Activated CD8-positive, alpha-beta memory T cell treated with anti-CD3 and anti-CD28 coated beads, Interleukin-2, amount 50 U/mL, for 4 hours (primary cell): Measurements from ENCODE around the gene SNRPB2.

Experiments used
- DNase-seq: peaks from one replicate; pipeline ENCODE4 v3.0.0-alpha.2; 2020

Gene SNRPB2

GRCh38 chr20:16729565-16730460 lies at the start of gene SNRPB2:
Gene SNRPB2, plus strand, starts transcription at chr20:16730026. Its CDS starts 1,677 bp downstream, at chr20:16731703.
- peak; percentile 86 for DNase-seq

- no peak for DNase-seq
Measured at GRCh38 chr20:16684416-16684815, 45.4 kb upstream of the SNRPB2 start.

GRCh38 chr20:16689906-16690305 lies 39.9 kb upstream of the SNRPB2 start:
- no peak for DNase-seq

- no peak for DNase-seq
Measured at GRCh38 chr20:16691381-16691780, 38.4 kb upstream of the SNRPB2 start.

- no peak for DNase-seq
Measured at GRCh38 chr20:16692009-16692408, 37.8 kb upstream of the SNRPB2 start.

- DNase-seq: no peak
Measured at GRCh38 chr20:16692442-16692841, 37.4 kb upstream of the SNRPB2 start.

GRCh38 chr20:16693278-16693677 lies 36.5 kb upstream of the SNRPB2 start:
- no peak for DNase-seq

- no peak for DNase-seq
Measured at GRCh38 chr20:16694161-16694560, 35.7 kb upstream of the SNRPB2 start.

GRCh38 chr20:16695628-16696027 lies 34.2 kb upstream of the SNRPB2 start:
- no peak for DNase-seq

GRCh38 chr20:16699293-16699692 lies 30.5 kb upstream of the SNRPB2 start:
- no peak for DNase-seq

GRCh38 chr20:16701296-16701695 lies 28.5 kb upstream of the SNRPB2 start:
- peak; percentile 21 for DNase-seq

GRCh38 chr20:16703570-16703969 lies 26.3 kb upstream of the SNRPB2 start:
- DNase-seq: no peak

- DNase-seq: no peak
Measured at GRCh38 chr20:16707674-16708073, 22.2 kb upstream of the SNRPB2 start.

GRCh38 chr20:16708602-16709001 lies 21.2 kb upstream of the SNRPB2 start:
- DNase-seq: no peak

GRCh38 chr20:16709017-16709416 lies 20.8 kb upstream of the SNRPB2 start:
- no peak for DNase-seq

GRCh38 chr20:16710781-16711180 lies 19.0 kb upstream of the SNRPB2 start:
- no peak for DNase-seq

- DNase-seq: no peak
Measured at GRCh38 chr20:16711661-16712258, 18.1 kb upstream of the SNRPB2 start.

GRCh38 chr20:16712511-16712947 lies 17.3 kb upstream of the SNRPB2 start:
- no peak for DNase-seq

- no peak for DNase-seq
Measured at GRCh38 chr20:16713066-16713465, 16.8 kb upstream of the SNRPB2 start.

- DNase-seq: no peak
Measured at GRCh38 chr20:16714242-16714641, 15.6 kb upstream of the SNRPB2 start.

- no peak for DNase-seq
Measured at GRCh38 chr20:16714751-16715150, 15.1 kb upstream of the SNRPB2 start.

- DNase-seq: no peak
Measured at GRCh38 chr20:16719421-16719820, 10.4 kb upstream of the SNRPB2 start.

- no peak for DNase-seq
Measured at GRCh38 chr20:16729080-16729479, 746 bp upstream of the SNRPB2 start.

GRCh38 chr20:16732506-16733152 lies 2.8 kb downstream of the SNRPB2 start:
- no peak for DNase-seq
